ENCODE data around the gene BCL2L13. TPM values are rescaled to one million over a fixed set of nuclear protein-coding genes. Genes with fewer than 3 reads are reported as not detected.
A peak's percentile ranks its signal among the peaks of the same experiment; 100 is the strongest.

BCL2L13 gene
- polyA plus RNA-seq, 1 donor (not counting 4 experiments of a cell fraction or from before 2014, with no cell fraction given), result 51.0 TPM

GRCh38 chr22:17598318-17598717, 40.2 kb upstream of the BCL2L13 start:
- peaks cover 18 to 36% of the 10 kb centered on the region in 2 experiments for H3K36me3 ChIP-seq (ENCODE audit: control insufficient read depth in 2 of 2, extremely low read depth in 1 of 2, insufficient read depth in 2 of 2, low read length in 2 of 2)
- no peak overlapping the region for H3K9ac ChIP-seq (ENCODE audit: control insufficient read depth, extremely low read depth, insufficient read depth, low read length)
- dilution Hi-C loops (cut with MboI; ENCODE audit: extremely low pct_ligation_motif_present, low sequenced_read_pairs), result no loop called here
- H4K20me1 ChIP-seq (ENCODE audit: control insufficient read depth, extremely low read depth, insufficient read depth, low read length), result no peaks in the 10 kb centered on the region
- no peaks in the 10 kb centered on the region for H3K4me1 ChIP-seq (ENCODE audit: control insufficient read depth, extremely low read depth, insufficient read depth, low read length)
- DNase-seq (ENCODE audit: low read depth, low spot score), result no peak
- no peaks in the 10 kb centered on the region for H3K9me1 ChIP-seq (ENCODE audit: control insufficient read depth, extremely low read depth, insufficient read depth, low read length)
- H3K9me3 ChIP-seq (ENCODE audit: control insufficient read depth, low read depth, low read length), result no peaks in the 10 kb centered on the region
- H2AFZ ChIP-seq (ENCODE audit: control insufficient read depth, low read length), result no peak overlapping the region
- H3K27ac ChIP-seq (ENCODE audit: control insufficient read depth, insufficient read depth, low read length), result no peak overlapping the region
- FAIRE-seq, result no peak
- TF ChIP-seq EZH2 (IDR thresholded peaks at IDR 0.05; ENCODE audit: low read length), result no peak
- TF ChIP-seq CTCF (optimal IDR thresholded peaks at IDR 0.05 in 1 of 3, IDR thresholded peaks at IDR 0.05 in 1 of 3, conservative IDR thresholded peaks at IDR 0.05 in 1 of 3; ENCODE audit: extremely low read depth in 1 of 3, insufficient read depth in 2 of 3, low read length in 3 of 3), result no peak
- H3K79me2 ChIP-seq (ENCODE audit: control insufficient read depth, insufficient read depth, low read length), result peaks cover 5% of the 10 kb centered on the region
- no peaks in the 10 kb centered on the region for H3K27me3 ChIP-seq (ENCODE audit: control insufficient read depth, extremely low read depth, insufficient read depth, low read length)
- no peak overlapping the region for H3K4me2 ChIP-seq (ENCODE audit: control insufficient read depth, extremely low read depth, insufficient read depth, low read depth, low read length)
- H3K4me3 ChIP-seq (ENCODE audit: control insufficient read depth in 2 of 3, extremely low read depth in 1 of 3, insufficient read depth in 2 of 3, low read depth in 1 of 3, low read length in 3 of 3), result no peak overlapping the region

- Histone ChIP-seq H2AFZ (ENCODE audit: control insufficient read depth, low read length) (no peak overlapping the region), H3K27me3 (ENCODE audit: control insufficient read depth, extremely low read depth, insufficient read depth, low read length) (no peaks in the 10 kb centered on the region), H3K9me1 (ENCODE audit: control insufficient read depth, extremely low read depth, insufficient read depth, low read length) (no peaks in the 10 kb centered on the region), H3K27ac (ENCODE audit: control insufficient read depth, insufficient read depth, low read length) (no peak overlapping the region), H3K9ac (ENCODE audit: control insufficient read depth, extremely low read depth, insufficient read depth, low read length) (no peak overlapping the region), H3K9me3 (ENCODE audit: control insufficient read depth, low read depth, low read length) (no peaks in the 10 kb centered on the region), H4K20me1 (ENCODE audit: control insufficient read depth, extremely low read depth, insufficient read depth, low read length) (no peaks in the 10 kb centered on the region), H3K36me3 (ENCODE audit: control insufficient read depth in 2 of 2, extremely low read depth in 1 of 2, insufficient read depth in 2 of 2, low read length in 2 of 2) (peaks cover 16 to 29% of the 10 kb centered on the region in 2 experiments), H3K4me1 (ENCODE audit: control insufficient read depth, extremely low read depth, insufficient read depth, low read length) (no peaks in the 10 kb centered on the region), H3K4me3 (ENCODE audit: control insufficient read depth in 2 of 3, extremely low read depth in 1 of 3, insufficient read depth in 2 of 3, low read depth in 1 of 3, low read length in 3 of 3) (no peak overlapping the region), H3K79me2 (ENCODE audit: control insufficient read depth, insufficient read depth, low read length) (peaks cover 17% of the 10 kb centered on the region), H3K4me2 (ENCODE audit: control insufficient read depth, extremely low read depth, insufficient read depth, low read depth, low read length) (no peak overlapping the region)
- dilution Hi-C loops (cut with MboI; ENCODE audit: extremely low pct_ligation_motif_present, low sequenced_read_pairs), result no loop called here
- TF ChIP-seq CTCF (optimal IDR thresholded peaks at IDR 0.05 in 1 of 3, IDR thresholded peaks at IDR 0.05 in 1 of 3, conservative IDR thresholded peaks at IDR 0.05 in 1 of 3; ENCODE audit: extremely low read depth in 1 of 3, insufficient read depth in 2 of 3, low read length in 3 of 3), result no peak
- TF ChIP-seq EZH2 (IDR thresholded peaks at IDR 0.05; ENCODE audit: low read length), result no peak
- DNase-seq (ENCODE audit: low read depth, low spot score), result no peak
- FAIRE-seq, result peak; percentile 13
These were observed 37.5 kb upstream of the BCL2L13 start for GRCh38 chr22:17601031-17601430.
